Activated CD4-positive, alpha-beta T cell treated with anti-CD3 and anti-CD28 coated beads, Interleukin-2, Interleukin-6, amounts not matched to agents 100 ng/mL and 50 ng/mL, durations not matched to agents 16 hours and 8 hours (primary cell): ENCODE measurements around the gene TRAF4.

Experiments used
- DNase-seq: peaks from one replicate; pipeline ENCODE4 v3.0.0-alpha.2; 2020

Gene TRAF4

DNA sequence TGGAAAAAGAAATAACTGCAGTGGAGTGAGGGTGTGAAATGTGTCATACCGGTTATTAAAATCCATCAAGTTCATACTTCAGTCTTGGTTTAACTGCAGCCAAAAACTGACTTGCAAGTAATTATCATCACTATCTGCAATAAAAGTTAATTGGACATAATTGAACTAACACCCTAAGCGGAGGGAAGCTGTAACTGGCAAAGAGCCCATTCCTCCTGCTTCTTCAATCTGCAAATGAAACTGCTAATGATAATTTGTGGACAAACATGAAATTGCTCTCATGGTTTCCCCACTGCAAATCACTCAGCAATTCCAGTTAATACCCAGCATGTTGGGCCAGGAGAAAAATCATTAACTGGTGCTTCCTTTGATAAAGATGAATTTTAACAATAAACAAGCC is 52.3 kb downstream of the TRAF4 start:
- no peak for DNase-seq
